HFFc6 (cell line): ENCODE data around the gene FNDC1. TPM values are rescaled to one million over a fixed set of nuclear protein-coding genes. Genes with fewer than 3 reads are reported as not detected.
A peak's percentile ranks its signal among the peaks of the same experiment; 100 is the strongest.

Source experiments
- DNase-seq: peaks from one replicate; pipeline ENCODE4 v3.0.0-alpha.2; 2018
- H3K27ac Mint-ChIP-seq: 2 replicates; pipeline ENCODE4 v1.8.0; 2020; ENCODE audit warnings: mild to moderate bottlenecking, mixed read lengths
- H3K27me3 Mint-ChIP-seq: 2 replicates; pipeline ENCODE4 v1.8.0; 2021; ENCODE audit warnings: mild to moderate bottlenecking, moderate library complexity, mixed read lengths; ENCODE audit not compliant: insufficient read depth
- H3K36me3 Mint-ChIP-seq: 2 replicates; pipeline ENCODE4 v1.8.0; 2021; ENCODE audit warnings: low read depth, mixed read lengths
- H3K4me1 Mint-ChIP-seq: 2 replicates; pipeline ENCODE4 v1.8.0; 2020; ENCODE audit warnings: low read depth, mixed read lengths
- H3K4me3 Mint-ChIP-seq: 2 replicates; pipeline ENCODE4 v1.8.0; 2020; ENCODE audit warnings: mild to moderate bottlenecking, moderate library complexity, mixed read lengths
- H3K9me3 Mint-ChIP-seq: 2 replicates; pipeline ENCODE4 v1.8.0; 2020; ENCODE audit warnings: mild to moderate bottlenecking, mixed read lengths
- CTCF ChIP-seq: fragments of 200-600 bp; sonication (generic); IDR thresholded peaks from 2 replicates; pipeline ENCODE4 v1.5.0; 2021; ENCODE audit warnings: antibody characterized with exemption, mild to moderate bottlenecking
- total RNA-seq, 6 experiments: library from RNA; stranded (reverse); fragmentation: NEBNext Ultra II Directional; extraction: Animal tissue kit (Norgen Biotek cat#: 25700); gene quantifications; 2 replicates in 1 of 6; 3 replicates in 5 of 6; pipeline ENCODE4 v1.2.3, GENCODE V29; 2021

Gene FNDC1
- total RNA-seq, 6 experiments from 2014 or later: not detected

- Mint-ChIP-seq H3K27me3 (no peaks in the 10 kb centered on the region; the same call in 1 of the 2 replicates), H3K4me3 (peak overlapping the region; percentile 73)
Measured at GRCh38 chr6:159203304-159204005, 34.3 kb downstream of the FNDC1 start.

GRCh38 chr6:159204605-159205004 is 35.4 kb downstream of the FNDC1 start:
- peaks cover under 1% of the 10 kb centered on the region; the same call in 1 of the 2 replicates for H3K27me3 Mint-ChIP-seq
- no peaks in the 10 kb centered on the region for H3K36me3 Mint-ChIP-seq
- DNase-seq: no peak
- peaks cover 26% of the 10 kb centered on the region for H3K4me1 Mint-ChIP-seq
- no peak overlapping the region for H3K4me3 Mint-ChIP-seq
- H3K27ac Mint-ChIP-seq: no peak overlapping the region; the same call in 1 of the 2 replicates
- no peaks in the 10 kb centered on the region for H3K9me3 Mint-ChIP-seq
- no peak for TF ChIP-seq CTCF

More at GRCh38 chr6:159203304-159204005, 34.3 kb downstream of the FNDC1 start:
- peak; percentile 84 for DNase-seq
- no peaks in the 10 kb centered on the region for H3K9me3 Mint-ChIP-seq
- H3K4me1 Mint-ChIP-seq: peaks cover 26% of the 10 kb centered on the region
- no peaks in the 10 kb centered on the region for H3K36me3 Mint-ChIP-seq
- peak overlapping the region; percentile 85 for H3K27ac Mint-ChIP-seq
- TF ChIP-seq CTCF: no peak

GRCh38 chr6:159212028-159212427 is 42.8 kb downstream of the FNDC1 start:
- Mint-ChIP-seq H3K4me3 (no peak overlapping the region), H3K36me3 (no peaks in the 10 kb centered on the region), H3K9me3 (no peaks in the 10 kb centered on the region; the same call in 1 of the 2 replicates), H3K27me3 (peaks cover 7% of the 10 kb centered on the region), H3K4me1 (peaks cover 18% of the 10 kb centered on the region), H3K27ac (no peak overlapping the region)
- TF ChIP-seq CTCF: no peak
- DNase-seq: no peak

GRCh38 chr6:159212525-159213280 is 43.5 kb downstream of the FNDC1 start:
- Mint-ChIP-seq H3K4me3 (no peak overlapping the region), H3K27ac (no peak overlapping the region), H3K27me3 (peaks cover 7% of the 10 kb centered on the region), H3K36me3 (no peaks in the 10 kb centered on the region), H3K9me3 (no peaks in the 10 kb centered on the region; the same call in 1 of the 2 replicates), H3K4me1 (peaks cover 18% of the 10 kb centered on the region)
- DNase-seq: no peak
- TF ChIP-seq CTCF: no peak

- no peak for TF ChIP-seq CTCF
- no peak for DNase-seq
Measured at GRCh38 chr6:159213405-159213804, 44.2 kb downstream of the FNDC1 start.

More at GRCh38 chr6:159213405-159213804, 44.2 kb downstream of the FNDC1 start:
- H3K9me3 Mint-ChIP-seq: no peaks in the 10 kb centered on the region; the same call in 1 of the 2 replicates
- H3K27me3 Mint-ChIP-seq: peaks cover 9% of the 10 kb centered on the region
- no peak overlapping the region for H3K27ac Mint-ChIP-seq
- H3K4me3 Mint-ChIP-seq: no peak overlapping the region
- H3K36me3 Mint-ChIP-seq: no peaks in the 10 kb centered on the region
- peaks cover 18% of the 10 kb centered on the region for H3K4me1 Mint-ChIP-seq
